Ovary (tissue), 9 donors: ENCODE measurements around the gene APPL2. TPM values are rescaled to one million over a fixed set of nuclear protein-coding genes. Genes with fewer than 3 reads are reported as not detected.

ENCODE experiments used
- DNase-seq, 5 donors: peaks; one replicate each; pipeline ENCODE4 v3.0.0-alpha.2; 2019 to 2020
- H3K27ac ChIP-seq, 2 donors: fragments of 200-600 bp; one replicate each; pipeline versions ENCODE4 v1.5.1 to v1.8.0; 2019 to 2022
- H3K27me3 ChIP-seq: fragments of 200-600 bp; one replicate; pipeline ENCODE4 v1.8.0; 2022
- H3K36me3 ChIP-seq: fragments of 200-600 bp; sonication (generic); one replicate; pipeline ENCODE4 v1.5.1; 2019
- H3K4me1 ChIP-seq: one replicate; pipeline ENCODE4 v1.8.1; 2013; ENCODE audit warnings: mild to moderate bottlenecking, moderate library complexity; ENCODE audit not compliant: insufficient read depth
- H3K4me3 ChIP-seq: fragments of 200-600 bp; sonication (generic); one replicate; pipeline ENCODE4 v1.5.1; 2017
- H3K9me3 ChIP-seq, 2 donors: fragments of 200-600 bp in 1 of 2; sonication (generic) in 1 of 2; one replicate each; pipeline versions ENCODE4 v1.5.1 to v1.8.1; 2013 to 2019; ENCODE audit warnings: mild to moderate bottlenecking in 1 of 2, moderate library complexity in 1 of 2
- EP300 ChIP-seq: sonication (generic); formaldehyde crosslinking; IDR thresholded peaks from one replicate; pipeline ENCODE4 v1.6.1; 2017; ENCODE audit warnings: antibody characterized with exemption
- POLR2A ChIP-seq: fragments of 450-650 bp; IDR thresholded peaks from one replicate; pipeline ENCODE4 v1.6.1; 2017; ENCODE audit warnings: antibody characterized with exemption, mild to moderate bottlenecking, moderate library complexity
- WGBS, 3 donors: extraction: QIAGEN DNeasy Blood & Tissue Kit in 1 of 3; methylation state at CpG; one replicate each; pipeline versions ENCODE4 v1.1.5 to v1.1.7; 2013 to 2017; 5-methylcytosine and 5-hydroxymethylcytosine counted together
- intact Hi-C, 4 donors: fragments of 100-400 bp; cut with DNase I; formaldehyde crosslinking; loops; one replicate each; pipeline versions ENCODE4 v1.11.0 to v1.15.1; 2022 to 2023
- polyA plus RNA-seq, 2 donors: library from polyadenylated mRNA; stranded (reverse); fragments of 200-250 nt in 1 of 2; fragments of 350-450 nt in 1 of 2; fragmentation: Illumina TruSeq in 1 of 2; extraction: RNeasy Lipid Tissue Mini Kit (QIAGEN cat#74804) in 1 of 2; gene quantifications; one replicate each; pipeline ENCODE4 v1.2.3, GENCODE V29; 2013 to 2014
- total RNA-seq, 7 donors: library from RNA; depleted of rRNA in 2 of 7; stranded (reverse); fragments of >200 nt in 2 of 7; fragmentation: NEBNext Ultra II Directional in 3 of 7; extraction: Animal tissue kit (Norgen Biotek cat#: 25700) in 3 of 7; gene quantifications; one replicate each; pipeline versions ENCODE4 v1.1.0 to v1.2.4, GENCODE V29; 2016 to 2023
- TF ChIP-seq, protein P1 (sequence below), 3 donors: fragments of 450-650 bp in 2 of 3; fragments of 200-600 bp in 1 of 3; IDR thresholded peaks; one replicate each; pipeline versions ENCODE4 v1.5.1 to v1.8.0; 2016 to 2022; ENCODE audit warnings: antibody characterized with exemption in 3 of 3, mild to moderate bottlenecking in 1 of 3
- donor health status: DM: no; HTN: no; CAD: no; lungs with moderate emphysema.
- donor health status: DM: no; HTN: no; CAD: no.
- donor health status: Bipolar disorder and iron deficiency.
- donor health status: DM: yes; HTN: yes; CAD: no.
- donor health status: DM: no; HTN: no; CAD: no.
- donor health status: DM: yes; HTN: yes; CAD: no.

APPL2 gene
- total and polyA plus RNA-seq, 9 donors = 27.4 to 66.2 (median 36.2) TPM

DNA sequence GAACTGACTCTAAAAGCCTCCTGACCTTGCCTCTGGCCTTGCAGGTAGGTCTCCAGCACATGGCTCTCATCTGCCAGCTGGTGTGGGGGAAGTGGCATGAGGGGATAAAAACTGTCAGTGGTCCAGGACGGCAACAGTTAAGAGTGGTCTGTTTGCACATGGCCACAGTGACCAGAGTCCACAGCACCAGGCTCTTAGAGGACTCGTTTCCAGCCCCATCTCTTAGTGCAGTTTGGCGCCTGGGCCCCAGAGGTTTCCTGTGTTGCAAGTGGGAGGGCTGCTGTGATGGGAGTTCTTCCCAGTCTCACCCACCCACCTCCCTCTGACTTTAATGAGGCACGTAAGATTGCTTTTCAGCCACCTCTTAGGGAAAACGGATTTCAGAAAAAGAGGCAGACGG lies 37.0 kb downstream of the APPL2 start:
- H3K9me3 ChIP-seq = no peaks in the 10 kb centered on the region
- no peak for DNase-seq
- intact Hi-C loops = no loop called here
- H3K4me1 ChIP-seq = peaks cover 3% of the 10 kb centered on the region
- no peaks in the 10 kb centered on the region for H3K36me3 ChIP-seq
- TF ChIP-seq POLR2A (no peak), EP300 (no peak)
- TF ChIP-seq, protein P1, sequence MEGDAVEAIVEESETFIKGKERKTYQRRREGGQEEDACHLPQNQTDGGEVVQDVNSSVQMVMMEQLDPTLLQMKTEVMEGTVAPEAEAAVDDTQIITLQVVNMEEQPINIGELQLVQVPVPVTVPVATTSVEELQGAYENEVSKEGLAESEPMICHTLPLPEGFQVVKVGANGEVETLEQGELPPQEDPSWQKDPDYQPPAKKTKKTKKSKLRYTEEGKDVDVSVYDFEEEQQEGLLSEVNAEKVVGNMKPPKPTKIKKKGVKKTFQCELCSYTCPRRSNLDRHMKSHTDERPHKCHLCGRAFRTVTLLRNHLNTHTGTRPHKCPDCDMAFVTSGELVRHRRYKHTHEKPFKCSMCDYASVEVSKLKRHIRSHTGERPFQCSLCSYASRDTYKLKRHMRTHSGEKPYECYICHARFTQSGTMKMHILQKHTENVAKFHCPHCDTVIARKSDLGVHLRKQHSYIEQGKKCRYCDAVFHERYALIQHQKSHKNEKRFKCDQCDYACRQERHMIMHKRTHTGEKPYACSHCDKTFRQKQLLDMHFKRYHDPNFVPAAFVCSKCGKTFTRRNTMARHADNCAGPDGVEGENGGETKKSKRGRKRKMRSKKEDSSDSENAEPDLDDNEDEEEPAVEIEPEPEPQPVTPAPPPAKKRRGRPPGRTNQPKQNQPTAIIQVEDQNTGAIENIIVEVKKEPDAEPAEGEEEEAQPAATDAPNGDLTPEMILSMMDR (IDR thresholded peaks at IDR 0.05) = no peak
- 61 to 73% (median 63%) methylated on average over 6 of the region's 6 CpGs for WGBS, 3 donors
- H3K27ac ChIP-seq = no peak overlapping the region
- no peak overlapping the region for H3K4me3 ChIP-seq
- H3K27me3 ChIP-seq = no peaks in the 10 kb centered on the region

DNA sequence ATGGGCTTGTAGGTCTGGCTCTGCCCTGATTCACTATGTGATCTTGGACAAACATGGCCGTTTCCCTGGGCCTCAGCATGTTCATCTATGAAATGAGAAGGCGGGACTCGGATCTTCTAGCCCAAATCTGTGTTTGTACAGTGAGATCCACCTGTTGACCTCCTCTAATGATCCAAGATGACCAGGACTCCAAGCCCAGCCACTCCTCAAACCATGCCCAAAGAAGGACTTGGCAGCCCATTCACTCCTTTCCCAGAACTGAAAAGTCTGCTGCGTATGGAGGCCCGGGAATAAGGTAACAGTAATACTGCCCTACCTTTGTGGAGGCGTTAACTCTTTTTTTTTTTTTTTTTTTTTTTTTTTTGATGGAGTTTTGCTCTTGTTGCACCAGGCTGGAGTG lies 39.9 kb downstream of the APPL2 start:
- DNase-seq = no peak
- intact Hi-C loops = no loop called here
- H3K9me3 ChIP-seq = no peaks in the 10 kb centered on the region
- TF ChIP-seq, protein P1 (IDR thresholded peaks at IDR 0.05) = no peak
- TF ChIP-seq POLR2A (no peak), EP300 (no peak)
- no peak overlapping the region for H3K4me3 ChIP-seq
- no peaks in the 10 kb centered on the region for H3K27me3 ChIP-seq
- no peaks in the 10 kb centered on the region for H3K4me1 ChIP-seq
- WGBS, 3 donors = 94 to 96% (median 96%) methylated on average over 6 of the region's 6 CpGs
- H3K27ac ChIP-seq = no peak overlapping the region
- no peaks in the 10 kb centered on the region for H3K36me3 ChIP-seq

DNA sequence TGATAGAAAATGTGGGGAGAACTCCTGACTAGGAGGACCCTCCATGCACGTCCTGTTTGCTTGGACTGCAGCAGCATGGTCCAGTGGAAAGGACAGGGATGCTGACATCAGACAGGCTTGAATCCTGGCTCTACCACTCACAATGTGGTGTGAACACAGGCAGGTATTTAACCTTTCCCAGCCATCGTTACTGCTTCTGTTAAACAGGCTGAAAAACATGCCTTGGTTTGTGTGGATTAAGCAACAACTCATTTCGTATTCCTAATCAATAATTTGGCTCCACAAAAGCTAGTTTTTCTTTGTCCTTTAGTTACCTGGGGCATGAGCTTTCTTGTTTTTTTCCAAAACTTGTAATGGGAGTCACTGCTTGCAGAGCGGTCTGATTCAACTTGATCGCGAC lies 41.0 kb downstream of the APPL2 start:
- no peaks in the 10 kb centered on the region for H3K27me3 ChIP-seq
- no peak overlapping the region for H3K27ac ChIP-seq
- TF ChIP-seq POLR2A (no peak), EP300 (no peak)
- TF ChIP-seq, protein P1 (IDR thresholded peaks at IDR 0.05) = no peak
- intact Hi-C loops = no loop called here
- no peaks in the 10 kb centered on the region for H3K36me3 ChIP-seq
- H3K4me3 ChIP-seq = no peak overlapping the region
- H3K9me3 ChIP-seq = no peaks in the 10 kb centered on the region
- no peak for DNase-seq
- WGBS, 3 donors = 90 to 94% (median 91%) methylated on average over 6 of the region's 6 CpGs
- H3K4me1 ChIP-seq = no peaks in the 10 kb centered on the region

DNA sequence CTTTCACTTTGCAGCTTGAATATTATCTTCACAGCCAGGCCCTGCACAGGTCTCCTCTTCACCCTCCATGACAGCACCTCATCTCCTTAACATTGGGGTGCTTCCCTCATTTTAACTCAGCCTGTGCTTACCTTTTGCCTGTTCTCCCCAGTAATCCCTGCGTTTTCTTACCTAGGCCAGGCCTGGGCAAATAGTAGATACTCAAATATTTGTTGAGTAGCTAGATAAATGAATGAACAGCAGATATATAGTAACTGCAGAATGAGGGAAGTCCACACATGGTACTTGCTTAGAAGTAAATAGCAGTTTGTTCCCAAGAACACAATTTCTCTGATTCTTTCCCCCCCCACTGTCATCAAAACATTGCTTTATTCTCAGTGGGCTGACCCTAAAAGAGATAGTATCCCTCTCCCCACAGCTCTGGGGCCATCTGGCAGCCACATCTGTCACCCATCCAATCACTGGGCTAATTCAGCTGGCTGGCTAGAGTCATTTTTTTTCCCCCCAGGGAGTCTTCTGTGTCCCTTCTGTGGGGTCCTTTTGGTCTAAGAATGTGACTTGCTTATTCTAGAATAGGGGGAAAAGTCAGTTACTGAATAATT lies 43.2 kb downstream of the APPL2 start:
- no peak overlapping the region for H3K27ac ChIP-seq
- WGBS, 3 donors = 94 to 97% (median 96%) methylated on average over 1 of the region's 1 CpG
- no peak for TF ChIP-seq EP300
- TF ChIP-seq, protein P1 (IDR thresholded peaks at IDR 0.05) = no peak
- DNase-seq = no peak
- H3K36me3 ChIP-seq = no peaks in the 10 kb centered on the region
- no peaks in the 10 kb centered on the region for H3K4me1 ChIP-seq
- no peaks in the 10 kb centered on the region for H3K9me3 ChIP-seq
- no peak overlapping the region for H3K4me3 ChIP-seq
- intact Hi-C loops = no loop called here
- H3K27me3 ChIP-seq = no peaks in the 10 kb centered on the region
